Mesendoderm (in vitro differentiated cells): ENCODE data around the gene RPAP3.

Source experiments
- DNase-seq: peaks from one replicate; pipeline ENCODE4 v3.0.0; 2013
- H2AK5ac ChIP-seq: 2 replicates; pipeline ENCODE4 v1.6.1; 2013; ENCODE audit warnings: low read length, inconsistent platforms
- H2BK120ac ChIP-seq: 2 replicates; pipeline ENCODE4 v1.6.1; 2013; ENCODE audit warnings: low read depth, mild to moderate bottlenecking, low read length, moderate library complexity, mixed read lengths
- H2BK15ac ChIP-seq: replicated peaks from 2 replicates; pipeline ENCODE4 v1.6.1; 2013; ENCODE audit warnings: low read depth, mild to moderate bottlenecking, moderate library complexity
- H2BK5ac ChIP-seq: 2 replicates; pipeline ENCODE4 v1.6.1; 2013; ENCODE audit warnings: low read length, inconsistent platforms
- H3K18ac ChIP-seq: 2 replicates; pipeline ENCODE4 v1.6.1; 2013; ENCODE audit warnings: mild to moderate bottlenecking, low read length, mixed read lengths
- H3K23ac ChIP-seq: one replicate; pipeline ENCODE4 v1.6.1; 2013; ENCODE audit warnings: low read length
- H3K27ac ChIP-seq: 2 replicates; pipeline ENCODE4 v1.5.1; 2013; ENCODE audit warnings: low read depth, mild to moderate bottlenecking, inconsistent platforms, low read length, moderate library complexity
- H3K27me3 ChIP-seq: 2 replicates; pipeline ENCODE4 v1.6.1; 2013; ENCODE audit warnings: low read length, control low read depth, mild to moderate bottlenecking, inconsistent platforms; ENCODE audit not compliant: insufficient read depth, poor library complexity
- H3K36me3 ChIP-seq: 2 replicates; pipeline ENCODE4 v1.6.1; 2013; ENCODE audit warnings: low read length, inconsistent platforms; ENCODE audit not compliant: control insufficient read depth, insufficient read depth
- H3K4ac ChIP-seq: one replicate; pipeline ENCODE4 v1.6.1; 2013; ENCODE audit warnings: low read depth, mild to moderate bottlenecking, low read length, moderate library complexity
- H3K4me1 ChIP-seq: 2 replicates; pipeline ENCODE4 v1.6.1; 2013; ENCODE audit warnings: low read depth, low read length, inconsistent platforms; ENCODE audit not compliant: control insufficient read depth
- H3K4me2 ChIP-seq: 2 replicates; pipeline ENCODE4 v1.6.1; 2013; ENCODE audit warnings: low read length
- H3K4me3 ChIP-seq: 2 replicates; pipeline ENCODE4 v1.5.1; 2013; ENCODE audit warnings: mild to moderate bottlenecking, low read length
- H3K56ac ChIP-seq: one replicate; pipeline ENCODE4 v1.6.1; 2013; ENCODE audit warnings: low read length
- H3K79me1 ChIP-seq: 2 replicates; pipeline ENCODE4 v1.6.1; 2013; ENCODE audit warnings: low read length, inconsistent platforms
- H3K79me2 ChIP-seq: 2 replicates; pipeline ENCODE4 v1.6.1; 2013; ENCODE audit warnings: mild to moderate bottlenecking, low read length; ENCODE audit not compliant: control insufficient read depth, insufficient read depth
- H3K9ac ChIP-seq: 2 replicates; pipeline ENCODE4 v1.6.1; 2013; ENCODE audit warnings: low read length, inconsistent platforms
- H4K5ac ChIP-seq: one replicate; pipeline ENCODE4 v1.6.1; 2013; ENCODE audit warnings: low read length
- H4K8ac ChIP-seq: one replicate; pipeline ENCODE4 v1.6.1; 2013; ENCODE audit warnings: low read depth, mild to moderate bottlenecking, control low read depth, low read length, moderate library complexity
- WGBS: extraction: QIAGEN DNeasy Blood & Tissue Kit; methylation state at CpG from one replicate; pipeline ENCODE4 v1.1.7; 2013; ENCODE audit warnings: low lambda C conversion rate, missing lambda C conversion rate; ENCODE audit not compliant: insufficient coverage; ENCODE audit errors: extremely low coverage; 5-methylcytosine and 5-hydroxymethylcytosine counted together

The RPAP3 gene

DNA sequence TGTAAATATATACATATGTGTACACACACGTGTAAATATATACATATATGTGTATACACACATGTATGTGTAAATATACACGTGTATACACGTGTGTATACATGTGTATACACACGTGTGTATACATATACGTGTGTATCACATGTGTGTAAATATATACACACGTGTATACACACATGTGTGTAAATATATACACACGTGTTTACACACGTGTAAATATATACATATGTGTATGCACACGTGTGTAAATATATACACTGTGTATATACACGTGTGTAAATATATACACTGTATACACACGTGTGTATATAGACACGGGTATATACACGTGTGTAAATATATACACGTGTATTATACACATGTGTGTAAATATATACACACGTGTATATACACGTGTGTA lies 71.7 kb downstream of the RPAP3 start:
- Histone ChIP-seq H2BK15ac (no peak overlapping the region), H3K36me3 (no peaks in the 10 kb centered on the region), H3K27me3 (no peaks in the 10 kb centered on the region), H3K23ac (no peak overlapping the region), H3K79me1 (no peaks in the 10 kb centered on the region), H3K18ac (no peak overlapping the region), H2BK5ac (no peak overlapping the region), H3K9ac (no peak overlapping the region), H3K56ac (no peak overlapping the region), H3K4me1 (no peaks in the 10 kb centered on the region), H3K4me3 (no peak overlapping the region), H2BK120ac (no peak overlapping the region), H2AK5ac (no peak overlapping the region), H4K5ac (no peak overlapping the region), H3K4ac (no peak overlapping the region), H3K4me2 (no peak overlapping the region), H3K79me2 (no peaks in the 10 kb centered on the region), H3K27ac (no peak overlapping the region), H4K8ac (no peak overlapping the region)
- no CpG with 5 or more reads among the region's 16 CpGs for WGBS
- DNase-seq, result no peak

DNA sequence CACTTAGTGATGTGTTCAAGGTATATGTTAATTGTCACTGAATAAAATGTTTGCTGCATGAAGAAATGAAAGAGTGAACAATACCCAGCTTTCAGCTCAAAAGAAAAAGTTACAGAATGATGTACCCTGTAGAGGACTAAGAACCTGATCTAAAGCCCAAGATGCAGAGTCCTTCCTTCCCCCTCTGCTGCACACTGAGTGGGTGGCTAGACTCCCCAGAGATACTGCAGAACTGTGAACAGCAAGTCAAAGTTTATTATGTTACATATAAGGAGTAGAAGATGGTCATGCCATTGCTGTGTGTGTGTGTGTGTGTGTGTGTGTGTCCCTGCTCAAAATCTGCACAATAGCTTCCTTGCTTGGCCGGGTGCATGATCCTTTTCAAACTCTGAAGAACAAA lies 83.9 kb downstream of the RPAP3 start:
- H3K56ac ChIP-seq, result no peak overlapping the region
- no peaks in the 10 kb centered on the region for H3K79me2 ChIP-seq
- H3K4me1 ChIP-seq, result no peaks in the 10 kb centered on the region
- no peak overlapping the region for H2BK5ac ChIP-seq
- no peak overlapping the region for H3K9ac ChIP-seq
- no peak overlapping the region for H3K4me2 ChIP-seq
- no peak overlapping the region for H2BK15ac ChIP-seq
- H3K23ac ChIP-seq, result no peak overlapping the region
- no peaks in the 10 kb centered on the region for H3K79me1 ChIP-seq
- no peak overlapping the region for H4K5ac ChIP-seq
- DNase-seq, result no peak
- H2BK120ac ChIP-seq, result no peak overlapping the region
- H4K8ac ChIP-seq, result no peak overlapping the region
- H2AK5ac ChIP-seq, result no peak overlapping the region
- no CpG with 5 or more reads among the region's 1 CpG for WGBS
- no peak overlapping the region for H3K4me3 ChIP-seq
- no peak overlapping the region for H3K18ac ChIP-seq
- H3K36me3 ChIP-seq, result no peaks in the 10 kb centered on the region
- H3K27me3 ChIP-seq, result no peaks in the 10 kb centered on the region
- no peak overlapping the region for H3K27ac ChIP-seq
- H3K4ac ChIP-seq, result no peak overlapping the region

DNA sequence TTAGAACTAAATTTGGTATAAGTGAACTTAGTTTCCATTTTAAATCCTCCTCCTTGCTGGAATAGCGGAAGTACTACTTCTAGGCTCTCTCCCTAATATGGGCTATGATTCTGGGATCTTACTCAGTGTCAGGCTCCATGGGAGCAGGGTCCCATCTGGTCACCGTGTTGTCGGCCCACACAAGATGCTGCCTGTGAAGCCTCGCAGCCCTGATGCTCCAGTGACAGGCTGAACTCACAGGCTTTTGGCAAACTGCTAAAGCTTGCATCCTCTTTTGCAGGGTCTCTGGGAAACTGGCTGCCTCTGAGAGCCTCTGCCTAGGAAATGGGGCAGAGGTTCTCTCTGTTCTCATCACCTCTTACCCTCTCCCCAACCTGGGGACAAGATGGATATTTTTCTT lies 88.4 kb downstream of the RPAP3 start:
- Histone ChIP-seq H4K8ac (no peak overlapping the region), H3K56ac (no peak overlapping the region), H3K18ac (no peak overlapping the region), H4K5ac (no peak overlapping the region), H3K27ac (no peak overlapping the region), H3K4me3 (no peak overlapping the region), H3K4me2 (no peak overlapping the region), H3K4ac (no peak overlapping the region), H3K36me3 (no peaks in the 10 kb centered on the region), H2BK15ac (no peak overlapping the region), H3K9ac (no peak overlapping the region), H3K79me1 (no peaks in the 10 kb centered on the region), H3K79me2 (no peaks in the 10 kb centered on the region), H2BK5ac (no peak overlapping the region), H3K23ac (no peak overlapping the region), H3K27me3 (no peaks in the 10 kb centered on the region), H2BK120ac (no peak overlapping the region), H2AK5ac (no peak overlapping the region), H3K4me1 (no peaks in the 10 kb centered on the region)
- no peak for DNase-seq
- WGBS, result no CpG with 5 or more reads among the region's 4 CpGs

DNA sequence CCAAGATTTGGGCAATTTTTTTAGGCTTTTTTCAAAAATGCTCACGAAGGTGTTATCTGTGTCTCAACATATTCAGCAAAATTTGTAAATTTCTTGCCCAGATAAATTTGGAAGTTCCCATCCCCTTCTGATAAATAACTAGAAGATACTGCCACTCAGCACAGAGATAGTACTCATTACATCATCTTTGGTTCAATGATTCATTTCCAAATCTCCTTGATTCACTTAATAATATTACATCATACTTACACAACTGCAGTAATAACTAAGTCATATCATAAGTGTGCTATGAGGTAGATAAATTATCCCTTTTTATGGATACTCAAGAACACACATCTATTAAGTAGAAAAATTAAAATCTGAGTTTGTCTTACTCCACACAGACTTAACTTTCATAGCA lies 89.4 kb downstream of the RPAP3 start:
- H4K8ac ChIP-seq, result no peak overlapping the region
- H3K56ac ChIP-seq, result no peak overlapping the region
- DNase-seq, result no peak
- no peaks in the 10 kb centered on the region for H3K79me1 ChIP-seq
- H3K27ac ChIP-seq, result no peak overlapping the region
- no peak overlapping the region for H2BK5ac ChIP-seq
- no peak overlapping the region for H3K9ac ChIP-seq
- H3K4ac ChIP-seq, result no peak overlapping the region
- H3K4me1 ChIP-seq, result no peaks in the 10 kb centered on the region
- H2BK120ac ChIP-seq, result no peak overlapping the region
- H3K4me3 ChIP-seq, result no peak overlapping the region
- H2BK15ac ChIP-seq, result no peak overlapping the region
- H3K36me3 ChIP-seq, result no peaks in the 10 kb centered on the region
- H3K27me3 ChIP-seq, result no peaks in the 10 kb centered on the region
- H4K5ac ChIP-seq, result no peak overlapping the region
- no peak overlapping the region for H3K23ac ChIP-seq
- H2AK5ac ChIP-seq, result no peak overlapping the region
- no peak overlapping the region for H3K18ac ChIP-seq
- H3K4me2 ChIP-seq, result no peak overlapping the region
- no peaks in the 10 kb centered on the region for H3K79me2 ChIP-seq
- WGBS, result no CpG with 5 or more reads among the region's 1 CpG

DNA sequence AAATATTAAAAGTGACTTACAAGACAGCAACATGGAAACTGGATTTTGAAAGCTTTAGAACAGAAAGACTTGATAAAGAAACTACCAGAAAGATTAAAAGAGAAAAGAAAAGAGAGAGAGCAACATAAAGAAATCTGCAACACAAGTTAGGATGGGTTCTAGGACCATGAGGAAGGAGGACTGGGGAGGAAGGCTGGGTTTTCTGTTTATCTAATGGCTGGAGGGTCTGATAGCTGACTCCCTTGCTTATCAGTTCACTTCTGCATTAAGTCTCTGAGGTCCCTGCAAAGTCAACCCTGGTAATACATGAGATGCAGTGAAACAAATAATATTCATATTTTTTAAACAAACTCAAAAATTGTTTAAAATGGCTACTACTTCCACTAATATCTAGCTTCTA lies 90.1 kb downstream of the RPAP3 start:
- H3K4me1 ChIP-seq, result no peaks in the 10 kb centered on the region

DNA sequence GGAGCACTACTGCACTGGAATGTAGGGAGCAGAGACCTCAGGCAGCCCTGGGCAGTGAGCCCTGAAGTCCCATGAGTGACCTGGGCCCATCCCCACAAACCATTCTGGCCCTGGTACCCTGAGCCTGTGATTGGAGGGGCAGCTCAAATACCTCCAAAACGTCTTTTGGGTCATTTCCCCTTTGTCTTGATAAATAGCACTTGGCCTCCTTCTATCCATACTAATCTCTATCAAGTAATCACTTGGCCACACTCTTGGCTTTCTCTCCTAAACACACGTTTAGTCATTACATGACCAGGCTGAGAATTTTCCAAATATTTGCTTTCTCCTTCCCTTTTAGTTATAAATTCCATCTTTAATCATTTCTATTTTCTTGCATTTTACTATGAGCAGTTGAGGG lies 91.3 kb downstream of the RPAP3 start:
- Histone ChIP-seq H3K18ac (no peak overlapping the region), H3K4ac (no peak overlapping the region), H2BK120ac (no peak overlapping the region), H3K9ac (no peak overlapping the region), H3K36me3 (peaks cover 2% of the 10 kb centered on the region), H4K8ac (no peak overlapping the region), H2AK5ac (no peak overlapping the region), H3K4me3 (no peak overlapping the region), H2BK15ac (no peak overlapping the region), H3K79me1 (no peaks in the 10 kb centered on the region), H3K56ac (no peak overlapping the region), H3K4me1 (no peaks in the 10 kb centered on the region), H4K5ac (no peak overlapping the region), H3K79me2 (no peaks in the 10 kb centered on the region), H3K27me3 (no peaks in the 10 kb centered on the region), H3K4me2 (no peak overlapping the region), H3K27ac (no peak overlapping the region), H2BK5ac (no peak overlapping the region), H3K23ac (no peak overlapping the region)
- no peak for DNase-seq
- no CpG with 5 or more reads among the region's 2 CpGs for WGBS

More for the DNA sequence above, 90.1 kb downstream of the RPAP3 start:
- no peak overlapping the region for H3K9ac ChIP-seq
- H3K4ac ChIP-seq, result no peak overlapping the region
- no peak overlapping the region for H3K18ac ChIP-seq
- H4K5ac ChIP-seq, result no peak overlapping the region
- no peaks in the 10 kb centered on the region for H3K79me2 ChIP-seq
- H3K27me3 ChIP-seq, result no peaks in the 10 kb centered on the region
- no peaks in the 10 kb centered on the region for H3K36me3 ChIP-seq
- no peak overlapping the region for H3K4me2 ChIP-seq
- H3K23ac ChIP-seq, result no peak overlapping the region
- no peak overlapping the region for H3K56ac ChIP-seq
- no peak overlapping the region for H2BK5ac ChIP-seq
- DNase-seq, result no peak
- no peak overlapping the region for H2BK120ac ChIP-seq
- no peak overlapping the region for H4K8ac ChIP-seq
- no peak overlapping the region for H3K4me3 ChIP-seq
- H2BK15ac ChIP-seq, result no peak overlapping the region
- no peaks in the 10 kb centered on the region for H3K79me1 ChIP-seq
- H3K27ac ChIP-seq, result no peak overlapping the region
- no peak overlapping the region for H2AK5ac ChIP-seq
